Prostate gland (tissue), 2 donors: ENCODE results near the gene ABCA5. TPM values are rescaled to one million over a fixed set of nuclear protein-coding genes. Genes with fewer than 3 reads are reported as not detected.

Source experiments
- DNase-seq: peaks from one replicate; pipeline ENCODE4 v3.0.0-alpha.2; 2019; ENCODE audit warnings: low spot score
- H3K27ac ChIP-seq, 2 donors: fragments of 200-600 bp; sonication (generic); 2 replicates each; pipeline ENCODE4 v1.5.1; 2017 to 2019
- H3K27me3 ChIP-seq: fragments of 200-600 bp; sonication (generic); replicated peaks from 2 replicates; pipeline ENCODE4 v1.5.1; 2019; ENCODE audit not compliant: insufficient read depth
- H3K36me3 ChIP-seq, 2 donors: fragments of 200-600 bp; sonication (generic); 1 replicate in 1 of 2; 2 replicates in 1 of 2; pipeline versions ENCODE4 v1.5.1 to v1.8.1; 2017 to 2019
- H3K4me1 ChIP-seq: fragments of 200-600 bp; sonication (generic); replicated peaks from 2 replicates; pipeline ENCODE4 v1.5.1; 2019
- H3K4me3 ChIP-seq, 2 donors: fragments of 200-600 bp; sonication (generic); 2 replicates each; pipeline ENCODE4 v1.5.1; 2017 to 2019
- H3K9me3 ChIP-seq: fragments of 200-600 bp; sonication (generic); 2 replicates; pipeline ENCODE4 v1.5.1; 2017
- POLR2A ChIP-seq: fragments of 450-650 bp; IDR thresholded peaks from one replicate; pipeline ENCODE4 v1.6.1; 2016; ENCODE audit warnings: antibody characterized with exemption, mild to moderate bottlenecking
- POLR2AphosphoS5 ChIP-seq: sonication (generic); formaldehyde crosslinking; IDR thresholded peaks from one replicate; pipeline ENCODE4 v1.6.1; 2017; ENCODE audit warnings: antibody characterized with exemption
- WGBS: methylation state at CpG from one replicate; pipeline ENCODE4 v1.1.5; 2018; 5-methylcytosine and 5-hydroxymethylcytosine counted together
- intact Hi-C: fragments of 100-400 bp; cut with DNase I; formaldehyde crosslinking; loops from one replicate; pipeline ENCODE4 v1.14.2; 2022
- total RNA-seq, 2 donors: library from RNA; depleted of rRNA; stranded (reverse); fragments of >200 nt; gene quantifications; one replicate each; pipeline ENCODE4 v1.1.0, GENCODE V29; 2016
- TF ChIP-seq, protein P1 (sequence below), 4 experiments: fragments of 200-600 bp in 2 of 4; fragments of 450-650 bp in 2 of 4; sonication (generic) in 2 of 4; IDR thresholded peaks; 1 replicate in 3 of 4; 2 replicates in 1 of 4; pipeline ENCODE4 v1.5.1; 2016 to 2019; ENCODE audit warnings: antibody characterized with exemption in 4 of 4, mild to moderate bottlenecking in 2 of 4, moderate library complexity in 2 of 4

Gene ABCA5
- total RNA-seq, 2 donors from 2014 or later: 31.0 to 31.3 TPM

GRCh38 chr17:69323806-69324205 lies 3.1 kb downstream of the ABCA5 start:
- H3K4me3 ChIP-seq: no peak overlapping the region
- TF ChIP-seq POLR2AphosphoS5 (no peak), POLR2A (no peak)
- TF ChIP-seq, protein P1, sequence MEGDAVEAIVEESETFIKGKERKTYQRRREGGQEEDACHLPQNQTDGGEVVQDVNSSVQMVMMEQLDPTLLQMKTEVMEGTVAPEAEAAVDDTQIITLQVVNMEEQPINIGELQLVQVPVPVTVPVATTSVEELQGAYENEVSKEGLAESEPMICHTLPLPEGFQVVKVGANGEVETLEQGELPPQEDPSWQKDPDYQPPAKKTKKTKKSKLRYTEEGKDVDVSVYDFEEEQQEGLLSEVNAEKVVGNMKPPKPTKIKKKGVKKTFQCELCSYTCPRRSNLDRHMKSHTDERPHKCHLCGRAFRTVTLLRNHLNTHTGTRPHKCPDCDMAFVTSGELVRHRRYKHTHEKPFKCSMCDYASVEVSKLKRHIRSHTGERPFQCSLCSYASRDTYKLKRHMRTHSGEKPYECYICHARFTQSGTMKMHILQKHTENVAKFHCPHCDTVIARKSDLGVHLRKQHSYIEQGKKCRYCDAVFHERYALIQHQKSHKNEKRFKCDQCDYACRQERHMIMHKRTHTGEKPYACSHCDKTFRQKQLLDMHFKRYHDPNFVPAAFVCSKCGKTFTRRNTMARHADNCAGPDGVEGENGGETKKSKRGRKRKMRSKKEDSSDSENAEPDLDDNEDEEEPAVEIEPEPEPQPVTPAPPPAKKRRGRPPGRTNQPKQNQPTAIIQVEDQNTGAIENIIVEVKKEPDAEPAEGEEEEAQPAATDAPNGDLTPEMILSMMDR (IDR thresholded peaks at IDR 0.05): no peak
- WGBS: 31% methylated on average over 1 of the region's 1 CpG
- H3K9me3 ChIP-seq: no peaks in the 10 kb centered on the region
- no peaks in the 10 kb centered on the region for H3K27me3 ChIP-seq
- H3K4me1 ChIP-seq: no peaks in the 10 kb centered on the region
- DNase-seq: no peak
- intact Hi-C loops: no loop called here
- H3K36me3 ChIP-seq: no peaks in the 10 kb centered on the region
- H3K27ac ChIP-seq: no peak overlapping the region

DNA sequence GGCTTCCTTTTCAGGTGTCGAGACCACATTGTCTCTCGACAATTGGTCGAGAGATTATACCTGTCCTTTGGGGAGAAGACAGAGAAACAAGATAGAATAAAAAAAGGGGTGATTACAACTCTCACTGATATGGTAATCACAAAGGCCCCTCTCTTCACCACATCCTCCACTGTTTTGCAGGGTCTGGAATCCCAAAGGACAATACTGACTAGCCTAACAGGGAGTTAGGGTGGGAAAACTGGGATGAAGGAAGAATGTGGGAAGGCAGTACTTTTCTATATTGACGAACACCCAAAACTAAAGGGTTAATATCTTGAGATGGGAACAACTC lies 6.1 kb downstream of the ABCA5 start:
- Histone ChIP-seq H3K36me3 (no peaks in the 10 kb centered on the region), H3K4me1 (no peaks in the 10 kb centered on the region), H3K27me3 (no peaks in the 10 kb centered on the region), H3K4me3 (no peak overlapping the region), H3K9me3 (no peaks in the 10 kb centered on the region), H3K27ac (no peak overlapping the region)
- TF ChIP-seq POLR2A (no peak), POLR2AphosphoS5 (no peak)
- TF ChIP-seq, protein P1 (IDR thresholded peaks at IDR 0.05): no peak
- DNase-seq: no peak
- WGBS: 74% methylated on average over 4 of the region's 4 CpGs
- intact Hi-C loops: no loop called here

- TF ChIP-seq, protein P1 (IDR thresholded peaks at IDR 0.05): no peak
- no peak for TF ChIP-seq POLR2AphosphoS5
- no peak for TF ChIP-seq POLR2A
- DNase-seq: no peak
- no peak overlapping the region for H3K27ac ChIP-seq
- no peaks in the 10 kb centered on the region for H3K9me3 ChIP-seq
- intact Hi-C loops: no loop called here
- H3K36me3 ChIP-seq: no peaks in the 10 kb centered on the region
- no peak overlapping the region for H3K4me3 ChIP-seq
- H3K4me1 ChIP-seq: no peaks in the 10 kb centered on the region
- H3K27me3 ChIP-seq: no peaks in the 10 kb centered on the region
- WGBS: 51% methylated on average over 5 of the region's 5 CpGs
Measured at GRCh38 chr17:69320210-69320907, 6.6 kb downstream of the ABCA5 start.

GRCh38 chr17:69317625-69318024 lies 9.3 kb downstream of the ABCA5 start:
- no peak overlapping the region for H3K27ac ChIP-seq
- H3K9me3 ChIP-seq: no peaks in the 10 kb centered on the region
- H3K27me3 ChIP-seq: no peaks in the 10 kb centered on the region
- no peaks in the 10 kb centered on the region for H3K4me1 ChIP-seq
- no peaks in the 10 kb centered on the region for H3K36me3 ChIP-seq
- 97% methylated on average over 1 of the region's 1 CpG for WGBS
- no peak overlapping the region for H3K4me3 ChIP-seq
- TF ChIP-seq, protein P1 (IDR thresholded peaks at IDR 0.05): no peak
- TF ChIP-seq POLR2A: no peak
- DNase-seq: no peak
- intact Hi-C loops: no loop called here
